HepG2 (cell line): ENCODE data around the gene DDX39B. TPM values are rescaled to one million over a fixed set of nuclear protein-coding genes. Genes with fewer than 3 reads are reported as not detected.

Source experiments
- CCDC6 ChIP-seq: sonication (generic); formaldehyde crosslinking; IDR thresholded peaks from 2 replicates; pipeline ENCODE4 v1.8.1; 2022; ENCODE audit warnings: mild to moderate bottlenecking, missing genetic modification reagents, moderate library complexity
- HOMEZ ChIP-seq: IDR thresholded peaks from 2 replicates; pipeline ENCODE4 v1.6.1; 2016; ENCODE audit warnings: low read depth
- KAT7 ChIP-seq: IDR thresholded peaks from 2 replicates; pipeline ENCODE4 v1.6.1; 2018; ENCODE audit warnings: borderline replicate concordance, missing compliant biosample characterization
- MIXL1 ChIP-seq: IDR thresholded peaks from 2 replicates; pipeline ENCODE4 v1.6.1; 2016
- MYPOP ChIP-seq: sonication (generic); formaldehyde crosslinking; IDR thresholded peaks from 2 replicates; pipeline ENCODE4 v1.8.1; 2023; ENCODE audit warnings: mild to moderate bottlenecking, moderate library complexity, missing genetic modification reagents
- NFYC ChIP-seq: IDR thresholded peaks from 2 replicates; pipeline ENCODE4 v1.6.1; 2016; ENCODE audit warnings: missing genetic modification reagents, missing compliant biosample characterization
- NR2F6 ChIP-seq, 2 experiments: IDR thresholded peaks; 2 replicates each; pipeline ENCODE4 v1.6.1; 2016; ENCODE audit warnings: antibody characterized with exemption in 1 of 2, mild to moderate bottlenecking in 1 of 2
- PAXIP1 ChIP-seq: sonication (generic); formaldehyde crosslinking; conservative IDR thresholded peaks from 2 replicates; pipeline ENCODE4 v1.4.0; 2020; ENCODE audit warnings: mild to moderate bottlenecking, missing genetic modification reagents, moderate library complexity
- REPIN1 ChIP-seq: sonication (generic); formaldehyde crosslinking; IDR thresholded peaks from 2 replicates; pipeline ENCODE4 v1.8.0; 2022; ENCODE audit warnings: missing genetic modification reagents, low read depth, mild to moderate bottlenecking, borderline replicate concordance
- SALL1 ChIP-seq: sonication (generic); formaldehyde crosslinking; IDR thresholded peaks from 2 replicates; pipeline ENCODE4 v1.8.0; 2022; ENCODE audit warnings: mild to moderate bottlenecking, missing genetic modification reagents
- SKI ChIP-seq: fragments of 450-650 bp; IDR thresholded peaks from one replicate; pipeline ENCODE4 v1.6.1; 2018; ENCODE audit warnings: mild to moderate bottlenecking; ENCODE audit not compliant: partially characterized antibody
- TGIF2 ChIP-seq: IDR thresholded peaks from 2 replicates; pipeline ENCODE4 v1.6.1; 2016; ENCODE audit warnings: control low read depth, missing compliant biosample characterization
- ZNF564 ChIP-seq: sonication (generic); formaldehyde crosslinking; IDR thresholded peaks from 2 replicates; pipeline ENCODE4 v1.8.1; 2023; ENCODE audit warnings: mild to moderate bottlenecking, missing genetic modification reagents
- ZNF619 ChIP-seq: sonication (generic); formaldehyde crosslinking; IDR thresholded peaks from 2 replicates; pipeline ENCODE4 v1.4.0; 2020; ENCODE audit warnings: mild to moderate bottlenecking, missing genetic modification reagents
- polyA plus RNA-seq, 8 experiments: library from polyadenylated mRNA; depleted of rRNA in 3 of 8; stranded (reverse) in 7 of 8; unstranded in 1 of 8; fragments of >200 nt; fragmentation: Illumina TruSeq in 4 of 8; extraction: Trizol in 4 of 8; gene quantifications; 2 replicates each; pipeline versions ENCODE4 v1.2.1 to v1.2.3, GENCODE V29; 2011 to 2016; ENCODE audit warnings: low read depth in 4 of 8, missing spikeins in 1 of 8, mixed read lengths in 1 of 8; ENCODE audit not compliant: insufficient read depth in 1 of 8
- total RNA-seq, 5 experiments: library from RNA; depleted of rRNA; stranded (reverse); fragments of >200 nt; fragmentation: Illumina TruSeq; extraction: Trizol; gene quantifications; 2 replicates each; pipeline ENCODE4 v1.2.3, GENCODE V29; 2016; ENCODE audit warnings: low read depth in 1 of 5
- TF ChIP-seq, protein P1 (sequence below): IDR thresholded peaks from 2 replicates; pipeline ENCODE4 v1.6.1; 2016; ENCODE audit warnings: low read depth, control low read depth
- TF ChIP-seq, protein P2 (sequence below): sonication (generic); formaldehyde crosslinking; IDR thresholded peaks from 2 replicates; pipeline ENCODE4 v1.8.0; 2022; ENCODE audit warnings: missing genetic modification reagents, mild to moderate bottlenecking, borderline replicate concordance
- TF ChIP-seq, protein P3 (sequence below), 2 experiments: fragments of 450-650 bp in 1 of 2; sonication (generic) in 1 of 2; formaldehyde crosslinking; IDR thresholded peaks; 2 replicates each; pipeline versions ENCODE4 v1.5.0 to v1.8.0; 2020 to 2022; ENCODE audit warnings: mild to moderate bottlenecking in 1 of 2, missing genetic modification reagents in 1 of 2

Gene DDX39B
- total and polyA plus RNA-seq, 2 of the 13 experiments (the other 11 are each of a cell fraction or from before 2014, with no cell fraction given), result 570 to 678 TPM

DNA sequence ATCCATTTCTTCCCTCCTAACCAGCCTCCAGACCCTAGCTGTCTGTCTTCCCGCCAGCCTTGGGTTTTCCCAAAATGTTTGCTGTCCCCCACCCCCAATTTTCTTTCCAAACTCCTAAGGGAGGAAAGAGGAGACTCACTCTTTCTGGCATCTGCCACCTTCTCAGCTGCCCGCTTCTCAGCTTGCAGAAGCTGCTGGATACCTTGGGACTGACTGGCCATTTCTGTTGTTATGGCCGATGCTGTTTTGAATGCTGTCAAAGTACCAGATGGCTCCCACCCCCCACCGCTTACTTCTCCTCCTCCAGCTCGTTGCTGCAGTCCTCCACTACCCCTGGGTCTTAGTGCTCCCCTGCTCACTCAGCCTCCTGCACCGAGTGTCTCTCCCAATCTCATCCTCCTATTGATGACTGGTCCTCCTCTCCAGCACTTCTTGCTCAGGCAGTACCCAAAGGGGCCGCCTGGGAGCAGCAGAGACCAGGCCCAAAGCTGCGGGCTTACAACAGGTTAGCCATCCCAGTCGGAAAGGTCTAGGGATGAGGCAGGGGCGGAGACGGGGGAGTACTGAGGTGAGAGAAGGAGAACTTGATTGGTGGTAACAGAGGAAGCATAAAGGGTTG lies 4.6 kb upstream of the DDX39B start, which contains the start of gene ATP6V1G2 (continued):
- TF ChIP-seq, protein P1, sequence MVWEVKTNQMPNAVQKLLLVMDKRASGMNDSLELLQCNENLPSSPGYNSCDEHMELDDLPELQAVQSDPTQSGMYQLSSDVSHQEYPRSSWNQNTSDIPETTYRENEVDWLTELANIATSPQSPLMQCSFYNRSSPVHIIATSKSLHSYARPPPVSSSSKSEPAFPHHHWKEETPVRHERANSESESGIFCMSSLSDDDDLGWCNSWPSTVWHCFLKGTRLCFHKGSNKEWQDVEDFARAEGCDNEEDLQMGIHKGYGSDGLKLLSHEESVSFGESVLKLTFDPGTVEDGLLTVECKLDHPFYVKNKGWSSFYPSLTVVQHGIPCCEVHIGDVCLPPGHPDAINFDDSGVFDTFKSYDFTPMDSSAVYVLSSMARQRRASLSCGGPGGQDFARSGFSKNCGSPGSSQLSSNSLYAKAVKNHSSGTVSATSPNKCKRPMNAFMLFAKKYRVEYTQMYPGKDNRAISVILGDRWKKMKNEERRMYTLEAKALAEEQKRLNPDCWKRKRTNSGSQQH, result 0 out of 2 replicates have a peak, but pooled peaks have one; percentile 38
- TF ChIP-seq SKI (peak; percentile 34), CCDC6 (peak; percentile 54; the same call in 1 of the 2 replicates), NR2F6 (IDR thresholded peaks at IDR 0.05) (peak; percentile 8), NR2F6 (CRISPR knock-in tag; IDR thresholded peaks at IDR 0.05) (peak; percentile 65; the same call in 1 of the 2 replicates), MYPOP (peak; percentile 61; the same call in 1 of the 2 replicates), ZNF619 (CRISPR knock-in tag) (0 out of 2 replicates have a peak, but pooled peaks have one; percentile 18), ZNF564 (no peak), TGIF2 (CRISPR knock-in tag) (peak; percentile 24; the same call in 1 of the 2 replicates), PAXIP1 (CRISPR knock-in tag) (0 out of 2 replicates have a peak, but pooled peaks have one; percentile 24), KAT7 (CRISPR knock-in tag) (no peak; the same call in 1 of the 2 replicates), SALL1 (CRISPR knock-in tag) (peak; percentile 81), NFYC (CRISPR knock-in tag) (peak; percentile 60), HOMEZ (CRISPR knock-in tag) (peak; percentile 63; the same call in 1 of the 2 replicates), REPIN1 (CRISPR knock-in tag) (peak; percentile 76; the same call in 1 of the 2 replicates), MIXL1 (CRISPR knock-in tag) (peak; percentile 80)
- TF ChIP-seq, protein P2, sequence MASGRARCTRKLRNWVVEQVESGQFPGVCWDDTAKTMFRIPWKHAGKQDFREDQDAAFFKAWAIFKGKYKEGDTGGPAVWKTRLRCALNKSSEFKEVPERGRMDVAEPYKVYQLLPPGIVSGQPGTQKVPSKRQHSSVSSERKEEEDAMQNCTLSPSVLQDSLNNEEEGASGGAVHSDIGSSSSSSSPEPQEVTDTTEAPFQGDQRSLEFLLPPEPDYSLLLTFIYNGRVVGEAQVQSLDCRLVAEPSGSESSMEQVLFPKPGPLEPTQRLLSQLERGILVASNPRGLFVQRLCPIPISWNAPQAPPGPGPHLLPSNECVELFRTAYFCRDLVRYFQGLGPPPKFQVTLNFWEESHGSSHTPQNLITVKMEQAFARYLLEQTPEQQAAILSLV (CRISPR knock-in tag), result no peak
- TF ChIP-seq, protein P3, sequence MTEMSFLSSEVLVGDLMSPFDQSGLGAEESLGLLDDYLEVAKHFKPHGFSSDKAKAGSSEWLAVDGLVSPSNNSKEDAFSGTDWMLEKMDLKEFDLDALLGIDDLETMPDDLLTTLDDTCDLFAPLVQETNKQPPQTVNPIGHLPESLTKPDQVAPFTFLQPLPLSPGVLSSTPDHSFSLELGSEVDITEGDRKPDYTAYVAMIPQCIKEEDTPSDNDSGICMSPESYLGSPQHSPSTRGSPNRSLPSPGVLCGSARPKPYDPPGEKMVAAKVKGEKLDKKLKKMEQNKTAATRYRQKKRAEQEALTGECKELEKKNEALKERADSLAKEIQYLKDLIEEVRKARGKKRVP (CRISPR knock-in tag; IDR thresholded peaks at IDR 0.05), result peak in 1 of 2 experiments; percentile 66; a peak in 2 of 4 replicates
